Fibroblast of skin of left biceps (primary cell): ENCODE results near the gene STAC.
"Not testable (repeated sequence)": the region's sequence is repeated elsewhere in the genome, so short reads cannot be mapped to it uniquely, and the experiment has no call there.

ENCODE experiments used
- DNase-seq, 2 experiments: peaks; one replicate each; pipeline ENCODE4 v3.0.0-alpha.2; 2013; ENCODE audit warnings: low read depth in 2 of 2

STAC gene

DNA sequence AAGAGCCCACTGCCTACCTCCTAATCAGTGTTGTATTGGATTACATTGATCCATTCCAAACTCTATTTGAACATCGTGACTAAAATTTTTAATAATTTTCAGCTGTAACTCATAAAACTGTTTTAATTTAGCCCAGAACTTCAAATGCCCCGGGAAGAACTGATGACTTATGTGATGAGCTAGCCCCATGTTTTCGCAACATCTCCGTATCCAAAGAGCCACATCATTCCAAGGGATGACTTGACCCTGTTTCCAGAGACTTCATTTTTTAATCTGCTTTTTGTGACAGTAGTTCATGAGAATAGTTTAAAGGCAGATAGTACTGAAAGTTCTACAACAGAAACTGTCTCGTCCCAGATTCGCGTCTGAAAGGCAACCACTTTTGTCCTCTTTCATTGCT lies 97.4 kb downstream of the STAC start:
- peak in 1 of 2 experiments; percentile 55 for DNase-seq

DNA sequence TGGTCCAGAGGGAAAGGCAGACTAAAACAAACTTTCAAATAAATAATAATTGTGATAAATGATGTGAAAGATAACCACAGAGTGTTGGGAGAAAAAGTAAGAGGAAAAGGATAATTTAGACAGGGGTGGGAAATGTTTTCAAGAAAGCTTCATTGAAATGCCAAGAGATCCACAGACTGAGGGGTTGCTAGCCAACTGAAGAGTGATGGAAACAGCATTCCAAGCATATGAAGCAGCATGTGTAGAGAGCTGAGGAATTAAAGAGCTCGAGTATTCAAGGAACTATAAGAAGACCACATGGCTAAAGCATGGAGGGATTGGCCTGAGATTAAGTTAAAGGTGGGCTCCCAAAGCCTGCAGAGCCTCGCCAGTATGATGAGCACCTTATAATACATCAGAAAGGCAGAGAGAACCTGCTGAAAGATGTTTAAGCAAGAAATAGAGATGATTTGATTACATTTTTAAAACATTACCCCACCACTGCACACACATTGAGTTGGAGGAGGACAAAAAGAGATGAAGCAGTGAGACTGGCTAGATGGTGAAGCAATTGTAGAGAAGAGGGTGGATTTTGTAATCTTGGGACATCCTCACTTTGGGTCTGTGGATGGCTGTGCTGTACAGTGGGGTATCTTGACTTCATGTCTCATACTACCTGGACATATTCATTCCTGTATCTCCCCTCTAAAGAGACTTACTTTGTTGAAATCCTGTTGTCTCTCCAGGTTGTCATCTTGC lies 100.8 kb downstream of the STAC start:
- peak in 1 of 2 experiments; percentile 67 for DNase-seq

- no peak for DNase-seq
Measured at GRCh38 chr3:36482256-36482655, 102.0 kb downstream of the STAC start.

DNA sequence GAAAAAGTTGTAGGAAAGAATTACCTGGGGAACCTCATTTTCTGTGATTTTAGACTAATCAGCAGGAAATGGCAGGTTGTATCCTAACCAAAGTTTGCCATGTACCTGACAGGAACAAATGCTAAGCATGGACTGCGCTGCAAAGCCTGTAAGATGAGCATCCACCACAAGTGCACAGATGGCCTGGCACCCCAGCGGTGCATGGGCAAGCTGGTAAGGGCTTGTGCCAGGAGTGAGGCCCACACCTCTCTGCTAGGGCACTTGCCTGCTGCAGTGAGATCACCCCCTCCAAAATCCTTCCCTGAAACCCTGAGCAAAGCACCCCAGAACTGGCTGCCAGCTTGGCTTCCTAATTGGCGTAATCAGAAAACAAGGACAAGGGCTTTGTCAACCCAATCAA lies 102.6 kb downstream of the STAC start:
- no peak for DNase-seq

- DNase-seq: no peak
Measured at GRCh38 chr3:36483709-36484108, 103.4 kb downstream of the STAC start.

GRCh38 chr3:36484386-36484785 lies 104.1 kb downstream of the STAC start:
- no peak for DNase-seq

DNA sequence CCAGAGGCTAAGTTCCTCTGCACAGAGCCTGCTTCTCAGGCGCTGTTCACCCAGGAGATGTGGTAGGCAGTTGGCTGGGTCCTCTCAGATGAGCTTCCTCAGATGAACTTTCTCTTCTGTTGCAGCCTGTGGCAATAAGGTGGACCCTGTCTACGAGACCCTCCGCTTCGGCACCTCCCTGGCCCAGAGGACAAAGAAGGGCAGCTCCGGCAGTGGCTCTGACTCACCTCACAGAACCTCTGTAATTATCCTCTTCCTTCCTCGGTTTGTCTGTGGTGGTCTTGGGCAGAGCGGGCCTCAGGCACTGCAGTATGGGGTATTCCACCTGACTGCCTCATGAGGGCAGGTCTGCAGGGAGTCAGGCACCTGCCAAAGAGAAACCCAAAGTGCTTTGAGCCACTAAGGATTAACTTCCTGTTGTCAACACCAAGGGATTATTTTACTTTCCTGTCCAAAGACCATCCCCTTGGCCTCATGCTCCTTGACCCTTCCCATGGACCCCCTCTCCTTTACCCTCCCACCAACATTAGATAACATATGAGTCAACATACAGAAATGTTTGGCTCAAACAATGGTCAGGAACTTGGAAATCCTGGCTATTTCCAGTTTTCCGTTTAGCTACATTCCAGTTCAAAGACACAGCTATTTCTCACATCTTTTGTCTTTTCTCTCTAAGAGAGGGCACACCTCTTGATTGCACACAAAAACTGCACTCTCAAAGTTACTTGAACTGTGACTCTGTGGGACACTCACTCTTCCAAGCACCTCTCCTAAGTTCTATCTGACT lies 105.9 kb downstream of the STAC start:
- no peak for DNase-seq

- DNase-seq: no peak
Measured at GRCh38 chr3:36487616-36488015, 107.3 kb downstream of the STAC start.

- DNase-seq: no peak
Measured at GRCh38 chr3:36488077-36488789, 107.9 kb downstream of the STAC start.

GRCh38 chr3:36489101-36489500 lies 108.8 kb downstream of the STAC start:
- DNase-seq: no peak

DNA sequence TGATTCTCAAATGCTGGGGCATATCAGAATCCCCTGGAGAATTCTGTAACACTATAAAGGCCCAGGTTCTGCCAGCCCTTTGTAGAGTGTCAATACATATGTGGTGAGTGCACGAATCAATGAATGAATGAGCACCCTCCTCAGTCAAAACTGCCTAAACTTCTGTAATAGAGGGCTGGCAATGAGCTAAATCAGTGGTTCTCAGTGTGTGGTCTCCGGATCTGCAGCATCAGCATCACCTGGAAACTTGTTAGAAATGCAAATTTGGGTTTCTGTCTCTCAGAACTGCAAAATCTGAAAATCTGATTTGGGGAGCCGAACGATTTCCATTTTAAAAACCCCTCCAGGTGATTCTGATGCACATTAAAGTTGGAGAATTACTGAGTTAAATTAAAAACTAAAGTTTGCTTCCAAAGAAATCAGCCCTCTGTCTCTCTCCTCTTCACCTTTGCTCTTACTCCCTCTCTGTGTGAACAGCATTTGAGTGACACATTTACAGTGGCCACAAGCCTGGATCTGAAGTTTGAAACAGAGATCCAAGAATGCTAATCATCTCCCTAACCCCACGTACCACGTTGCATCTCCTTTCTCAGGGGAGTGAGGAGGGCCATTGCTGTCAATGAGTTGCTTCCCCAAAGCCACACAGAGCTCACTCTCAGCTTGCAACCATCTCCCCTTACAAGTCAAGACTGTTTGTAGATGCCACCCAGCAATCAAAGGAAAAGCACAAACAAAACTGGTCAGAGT lies 109.5 kb downstream of the STAC start:
- DNase-seq: no peak

GRCh38 chr3:36493051-36493450 lies 112.7 kb downstream of the STAC start:
- DNase-seq: no peak

- no peak for DNase-seq
Measured at GRCh38 chr3:36494461-36495109, 114.3 kb downstream of the STAC start.

DNA sequence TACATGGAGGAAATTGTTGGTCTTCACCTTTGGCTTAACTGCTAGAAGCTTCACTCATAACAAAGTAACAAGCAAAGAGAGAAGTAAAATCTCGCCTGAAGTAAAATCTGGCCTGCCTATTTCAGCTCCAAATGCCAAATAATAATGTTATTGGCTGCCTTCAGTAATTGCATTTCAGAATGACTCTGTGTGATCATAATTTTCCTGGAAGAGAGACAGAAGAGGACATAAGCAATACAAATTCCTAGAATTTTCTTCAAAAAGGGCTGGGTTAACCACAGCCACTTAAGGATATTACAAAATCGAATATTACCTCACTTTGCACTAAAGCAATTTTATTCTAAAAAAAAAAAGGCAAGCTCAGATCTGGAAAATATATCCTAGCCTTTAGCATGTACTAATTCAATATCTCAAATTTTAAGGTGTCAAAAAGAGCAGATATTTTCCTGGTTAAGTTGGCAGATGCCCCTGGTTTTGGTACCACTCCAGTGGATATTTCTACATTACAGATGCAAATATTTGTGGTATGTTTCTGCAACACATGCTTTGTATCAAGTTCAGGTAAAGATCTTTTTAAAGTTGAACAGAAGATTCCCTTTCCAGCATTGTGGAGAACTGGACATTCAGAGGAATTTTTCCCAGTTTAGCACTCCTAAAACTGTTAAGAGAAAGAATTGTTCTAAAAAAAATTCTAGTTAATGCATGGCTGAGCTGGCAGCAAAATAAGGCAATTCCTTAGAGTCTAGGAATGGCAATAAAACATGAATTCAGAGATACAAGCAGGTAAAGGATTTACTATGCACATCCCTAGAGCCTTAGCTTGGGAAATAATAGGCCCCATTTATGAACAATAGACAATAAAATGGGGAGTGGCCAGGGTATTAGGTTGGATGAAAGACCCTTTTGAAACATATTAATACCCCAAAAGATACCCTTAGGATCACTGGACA lies 116.7 kb downstream of the STAC start:
- DNase-seq: peak; percentile 72 to 75

- DNase-seq: not testable (repeated sequence)
Measured at GRCh38 chr3:36500053-36500452, 119.7 kb downstream of the STAC start.

GRCh38 chr3:36501616-36502015 lies 121.3 kb downstream of the STAC start:
- no peak for DNase-seq

DNA sequence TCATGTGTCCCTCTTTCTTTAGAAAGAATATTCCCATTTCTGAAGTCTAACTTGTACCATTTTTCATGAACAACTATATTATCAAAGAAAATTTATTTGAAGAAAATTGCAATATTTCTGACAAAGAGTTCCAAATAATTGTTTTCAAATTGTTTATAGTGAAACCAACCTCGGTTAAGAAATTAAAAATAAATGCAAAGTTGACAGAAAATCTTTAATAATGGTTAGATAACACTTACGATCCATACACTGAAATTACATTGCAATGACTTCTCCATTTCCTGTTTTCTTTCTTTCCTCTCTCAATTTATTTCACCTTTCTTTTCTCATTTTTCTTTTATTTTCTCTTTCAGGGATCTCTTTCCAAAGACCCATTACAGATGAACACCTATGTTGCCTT lies 125.1 kb downstream of the STAC start:
- no peak for DNase-seq

DNA sequence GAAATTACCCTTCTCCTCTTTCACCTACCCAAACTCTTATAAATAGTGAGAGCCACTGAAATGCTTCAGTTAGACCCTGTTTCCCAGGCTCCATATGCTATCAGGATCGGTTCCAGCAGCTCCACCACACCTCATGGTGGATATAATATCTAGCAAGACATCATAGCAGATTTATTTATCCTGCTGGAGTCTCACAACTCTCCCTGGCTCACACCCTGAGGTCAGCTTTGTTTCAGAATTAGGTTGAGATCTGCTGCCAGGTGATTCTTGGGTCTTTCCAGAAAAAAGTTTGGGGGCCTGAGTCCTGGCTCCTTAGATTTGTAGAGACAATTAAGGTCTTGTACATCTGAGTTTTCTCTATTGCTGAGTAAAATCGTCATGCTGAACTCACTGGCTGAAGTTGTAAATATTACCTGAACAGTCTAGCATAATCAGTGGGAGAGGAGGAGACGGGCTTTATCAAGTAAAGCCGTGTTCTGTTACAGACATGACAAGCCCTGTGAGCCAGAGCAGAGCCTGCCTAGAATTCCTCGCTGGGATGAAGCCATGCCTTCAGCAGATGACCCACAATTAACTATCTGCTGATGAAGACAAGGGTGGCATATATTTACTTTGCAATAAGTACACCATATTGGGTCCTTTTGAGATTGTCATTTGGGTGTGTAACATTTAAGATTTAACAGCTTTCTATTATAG lies 131.6 kb downstream of the STAC start:
- DNase-seq: no peak

DNA sequence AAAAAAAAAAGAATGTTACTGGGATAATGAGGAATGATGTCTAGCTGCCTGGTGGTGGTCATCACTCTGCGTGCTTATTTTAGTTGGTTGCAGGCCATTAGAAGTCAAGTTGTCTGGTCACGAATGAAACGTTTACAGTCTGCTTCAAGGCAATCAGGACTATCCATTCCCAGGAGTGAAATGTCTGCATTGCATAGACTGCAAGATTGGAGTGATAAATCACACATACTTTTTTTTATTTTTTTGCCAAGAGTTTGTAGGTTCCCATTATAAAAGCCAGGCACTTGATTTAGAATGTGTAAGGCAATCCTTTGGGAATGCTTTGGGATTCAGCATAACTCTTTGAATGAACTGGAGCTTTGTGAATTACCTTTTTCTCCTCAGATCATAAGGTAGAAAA lies 132.3 kb downstream of the STAC start:
- peak; percentile 61 to 72 for DNase-seq

GRCh38 chr3:36514171-36514570 lies 133.9 kb downstream of the STAC start:
- no peak for DNase-seq
